AG09319 (cell line): ENCODE data around the gene RPP21.

Source experiments
- DNase-seq: peaks from one replicate; pipeline ENCODE4 v3.0.0-alpha.2; 2010; ENCODE audit warnings: low read depth; ENCODE audit errors: extremely low read depth
- TF ChIP-seq, protein P1 (sequence below): IDR thresholded peaks from 2 replicates; pipeline ENCODE4 v1.5.1; 2011; ENCODE audit warnings: low read depth, mild to moderate bottlenecking, inconsistent platforms, low read length, moderate library complexity

Gene RPP21

DNA sequence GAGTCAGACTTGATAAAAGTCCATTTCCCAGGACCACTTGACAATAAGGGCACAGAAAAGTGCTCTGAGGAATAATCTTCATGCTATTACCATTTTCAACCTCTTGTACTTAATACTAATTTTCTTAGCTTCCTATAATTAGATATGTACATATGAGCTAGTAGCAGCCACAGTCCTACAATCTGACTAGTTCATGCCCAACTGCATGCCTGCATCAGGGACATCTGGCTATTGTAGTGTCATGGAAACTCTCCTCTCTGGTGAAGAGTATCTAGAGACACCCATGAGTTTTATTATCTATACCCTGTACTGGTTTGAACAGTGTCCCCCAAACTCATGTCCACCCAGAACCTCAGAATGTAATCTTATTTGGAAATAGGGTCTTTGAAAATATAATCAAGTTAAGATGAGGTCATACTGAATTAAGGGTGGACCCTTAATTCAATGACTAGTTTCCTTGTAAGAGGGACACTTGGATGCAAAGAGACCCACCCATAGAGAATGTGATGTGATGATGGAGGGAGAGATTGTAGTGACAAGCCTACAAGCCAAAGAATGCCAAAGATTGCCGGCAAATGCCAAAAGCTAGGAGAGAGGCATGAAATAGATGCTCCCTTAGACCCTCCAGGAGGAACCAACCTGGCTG lies 32.2 kb upstream of the RPP21 start:
- TF ChIP-seq, protein P1, sequence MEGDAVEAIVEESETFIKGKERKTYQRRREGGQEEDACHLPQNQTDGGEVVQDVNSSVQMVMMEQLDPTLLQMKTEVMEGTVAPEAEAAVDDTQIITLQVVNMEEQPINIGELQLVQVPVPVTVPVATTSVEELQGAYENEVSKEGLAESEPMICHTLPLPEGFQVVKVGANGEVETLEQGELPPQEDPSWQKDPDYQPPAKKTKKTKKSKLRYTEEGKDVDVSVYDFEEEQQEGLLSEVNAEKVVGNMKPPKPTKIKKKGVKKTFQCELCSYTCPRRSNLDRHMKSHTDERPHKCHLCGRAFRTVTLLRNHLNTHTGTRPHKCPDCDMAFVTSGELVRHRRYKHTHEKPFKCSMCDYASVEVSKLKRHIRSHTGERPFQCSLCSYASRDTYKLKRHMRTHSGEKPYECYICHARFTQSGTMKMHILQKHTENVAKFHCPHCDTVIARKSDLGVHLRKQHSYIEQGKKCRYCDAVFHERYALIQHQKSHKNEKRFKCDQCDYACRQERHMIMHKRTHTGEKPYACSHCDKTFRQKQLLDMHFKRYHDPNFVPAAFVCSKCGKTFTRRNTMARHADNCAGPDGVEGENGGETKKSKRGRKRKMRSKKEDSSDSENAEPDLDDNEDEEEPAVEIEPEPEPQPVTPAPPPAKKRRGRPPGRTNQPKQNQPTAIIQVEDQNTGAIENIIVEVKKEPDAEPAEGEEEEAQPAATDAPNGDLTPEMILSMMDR: no peak
- no peak for DNase-seq

DNA sequence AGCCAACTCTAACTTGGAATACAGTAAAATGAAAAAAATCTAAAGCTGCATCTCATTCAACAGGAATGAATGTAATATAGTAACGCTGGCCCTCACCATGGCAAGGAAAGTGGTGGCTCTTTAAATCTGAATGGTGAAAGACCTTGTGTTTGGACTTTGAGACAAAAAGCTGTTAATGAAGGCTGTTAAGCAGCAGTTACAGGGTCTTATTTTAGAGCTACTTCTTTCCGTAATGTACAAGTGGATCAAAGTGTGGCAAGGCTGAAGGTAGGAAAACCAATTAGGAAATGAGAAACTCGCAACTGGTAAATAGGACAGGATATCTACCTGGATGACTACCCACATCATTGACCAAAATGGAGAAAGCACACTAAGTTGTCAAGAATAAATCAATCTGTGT lies 29.8 kb upstream of the RPP21 start:
- TF ChIP-seq, protein P1: no peak
- no peak for DNase-seq

DNA sequence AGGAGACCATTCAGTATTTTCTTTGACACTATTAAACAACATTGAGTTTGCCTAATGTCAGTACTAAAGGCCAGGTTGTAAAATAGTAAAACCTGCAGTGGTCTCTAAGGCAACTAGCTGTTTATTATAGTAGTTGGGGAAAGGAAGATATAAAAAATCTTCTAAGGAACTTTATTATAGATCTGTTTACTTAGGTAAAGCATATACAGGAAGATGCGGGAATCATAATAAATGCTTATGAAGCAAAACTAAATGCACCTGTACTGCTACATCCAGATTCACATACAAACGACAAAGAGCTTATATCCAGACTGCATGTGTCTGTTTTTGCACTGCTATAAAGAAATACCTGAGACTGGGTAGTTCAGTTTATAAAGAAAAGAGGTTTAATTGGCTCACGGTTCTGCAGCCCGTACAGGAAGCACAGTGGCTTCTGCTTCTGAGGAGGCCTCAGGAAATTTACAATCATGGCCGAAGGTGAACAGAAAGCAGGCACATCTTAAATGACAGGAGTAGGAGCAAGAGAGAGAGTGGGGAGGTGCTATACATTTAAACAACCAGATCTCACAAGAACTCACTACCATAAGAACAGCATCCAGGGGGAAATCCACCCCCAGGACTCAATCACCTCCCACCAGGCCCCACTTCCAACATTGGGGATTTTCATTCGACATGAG lies 26.9 kb upstream of the RPP21 start:
- TF ChIP-seq, protein P1: no peak
- DNase-seq: no peak

DNA sequence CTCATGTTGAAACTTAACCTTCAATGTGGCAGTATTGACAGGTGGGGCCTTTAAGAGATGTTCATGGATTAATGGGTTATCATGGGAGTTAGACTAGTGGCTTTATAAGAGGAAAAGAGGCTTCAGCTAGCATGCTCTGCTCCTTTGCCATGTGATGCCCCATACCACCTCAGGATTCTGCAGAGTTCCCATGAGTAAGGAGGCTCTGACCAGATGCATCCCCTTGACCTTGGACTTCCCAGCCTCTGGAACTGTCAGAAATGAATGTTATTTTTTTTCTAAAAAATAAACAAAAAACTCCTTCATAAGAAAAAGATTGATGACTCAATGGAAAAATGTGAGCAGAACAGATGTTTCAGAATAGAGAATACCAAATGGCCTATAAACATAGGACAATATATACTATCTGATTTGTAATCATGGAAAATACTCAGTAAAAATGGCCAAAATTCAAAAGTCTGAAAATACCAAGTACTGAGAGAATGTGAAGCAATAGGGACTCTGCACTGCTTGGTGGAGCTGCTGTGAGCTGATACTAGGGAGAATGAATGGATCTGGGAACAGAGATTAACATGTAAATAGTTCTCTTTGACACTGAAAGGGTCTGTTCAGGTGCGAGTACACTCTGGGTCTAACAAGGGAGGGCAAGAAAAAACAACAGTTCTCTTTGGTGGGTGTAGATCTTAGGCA lies 25.7 kb upstream of the RPP21 start:
- no peak for DNase-seq
- TF ChIP-seq, protein P1: no peak

DNA sequence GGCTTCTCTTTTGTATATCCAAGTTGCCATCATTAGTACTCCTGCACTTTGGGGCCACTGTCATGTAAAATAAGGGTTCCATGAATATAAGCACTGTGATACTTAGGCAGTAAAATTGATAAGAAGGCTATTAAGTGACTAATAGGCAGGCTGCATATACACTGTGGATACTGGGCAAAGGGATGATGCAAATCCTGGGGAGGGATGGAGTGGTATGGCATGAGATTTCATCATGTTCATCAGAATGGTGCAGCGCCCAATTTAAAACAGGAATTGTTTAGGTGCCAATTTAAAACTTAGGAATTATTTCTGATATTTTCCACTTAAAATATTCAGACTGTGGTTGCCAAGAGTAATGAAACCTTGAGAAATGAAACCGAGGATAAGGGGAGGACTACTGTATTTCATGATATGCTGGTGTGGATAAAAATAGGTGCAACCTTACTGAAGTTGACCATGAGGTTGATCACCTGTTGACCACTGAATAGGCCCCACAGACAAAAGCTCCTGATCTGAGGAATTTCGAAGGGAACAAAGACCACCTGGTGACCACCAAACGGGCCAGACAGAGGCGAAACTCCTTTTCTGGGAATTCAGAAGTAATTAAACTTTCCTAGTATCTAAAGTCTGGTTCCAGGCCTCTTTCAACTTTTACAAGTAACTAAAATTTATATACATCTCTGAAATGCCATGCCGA lies 23.1 kb upstream of the RPP21 start:
- TF ChIP-seq, protein P1: no peak
- no peak for DNase-seq

DNA sequence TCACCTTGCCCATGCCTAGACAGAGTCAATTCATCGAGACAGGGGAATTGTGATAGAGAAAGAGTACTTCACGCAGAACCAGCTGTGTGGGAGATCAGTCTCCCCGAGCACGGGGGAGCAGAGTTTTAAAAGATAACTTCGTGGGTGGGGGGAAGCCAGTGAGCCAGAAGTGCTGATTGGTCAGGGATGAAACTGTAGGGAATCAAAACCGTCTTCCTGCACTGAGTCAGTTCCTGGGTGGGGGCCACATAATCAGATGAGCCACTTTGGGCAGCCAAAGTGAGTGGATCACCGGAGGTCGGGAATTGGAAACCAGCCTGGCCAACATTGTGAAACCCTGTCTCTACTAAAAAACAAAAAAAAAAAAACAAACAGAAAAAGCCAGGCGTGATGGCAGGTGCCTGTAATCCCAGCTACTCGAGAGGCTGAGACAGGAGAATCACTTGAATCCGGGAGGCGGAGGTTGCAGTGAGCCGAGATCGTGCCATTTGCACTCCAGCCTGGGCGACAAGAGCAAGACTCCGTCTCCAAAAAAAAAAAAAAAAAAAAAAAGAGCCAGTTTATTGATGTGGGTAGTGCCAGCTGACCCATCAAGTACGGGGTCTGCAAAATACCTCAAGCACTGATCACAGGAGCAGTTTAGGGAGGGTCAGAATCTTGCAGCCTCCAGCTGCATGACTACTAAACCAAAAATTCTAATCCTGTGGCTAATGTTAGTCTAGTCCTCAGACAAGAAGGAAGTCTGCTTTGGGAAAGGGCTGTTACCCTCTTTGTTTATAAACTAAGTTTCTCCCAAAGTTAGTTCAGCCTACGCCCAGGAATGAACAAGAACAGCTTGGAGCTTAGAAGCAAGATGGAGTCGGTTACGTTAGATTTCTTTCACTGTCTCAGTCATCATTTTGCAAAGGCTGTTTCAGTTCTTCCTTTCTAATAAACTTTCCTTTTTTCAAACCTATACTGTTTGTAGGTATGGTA lies 22.1 kb upstream of the RPP21 start:
- DNase-seq: no peak
- TF ChIP-seq, protein P1: no peak
